Keratinocyte (primary cell): ENCODE measurements around the gene SWT1. TPM values are rescaled to one million over a fixed set of nuclear protein-coding genes. Genes with fewer than 3 reads are reported as not detected.

Source experiments
- DNase-seq: peaks from one replicate; pipeline ENCODE4 v3.0.0-alpha.2; 2011; ENCODE audit warnings: low read depth, missing footprints, low spot score
- FAIRE-seq: peaks from 2 replicates; lab custom pipeline; 2011; peaks lifted over from hg19 to GRCh38; lab: Jason Lieb, UNC
- H2AFZ ChIP-seq: 2 replicates; pipeline ENCODE4 v1.6.0; 2012; ENCODE audit warnings: low read length, control low read depth, inconsistent platforms; ENCODE audit not compliant: control insufficient read depth
- H3K27ac ChIP-seq: 2 replicates; pipeline ENCODE4 v1.5.1; 2011; ENCODE audit warnings: low read length; ENCODE audit not compliant: control insufficient read depth, insufficient read depth
- H3K27me3 ChIP-seq: 3 replicates; pipeline ENCODE4 v1.6.0; 2011; ENCODE audit warnings: low read length; ENCODE audit not compliant: control insufficient read depth, insufficient read depth; ENCODE audit errors: extremely low read depth
- H3K36me3 ChIP-seq, 2 experiments: 2 replicates in 1 of 2; 3 replicates in 1 of 2; pipeline ENCODE4 v1.5.1; 2011; ENCODE audit warnings: low read length in 2 of 2, mild to moderate bottlenecking in 1 of 2; ENCODE audit not compliant: control insufficient read depth in 2 of 2, insufficient read depth in 2 of 2; ENCODE audit errors: extremely low read depth in 1 of 2
- H3K4me1 ChIP-seq: 3 replicates; pipeline ENCODE4 v1.5.1; 2011; ENCODE audit warnings: low read length; ENCODE audit not compliant: control insufficient read depth, insufficient read depth; ENCODE audit errors: extremely low read depth
- H3K4me2 ChIP-seq: 3 replicates; pipeline ENCODE4 v1.6.0; 2011; ENCODE audit warnings: low read depth, low read length; ENCODE audit not compliant: control insufficient read depth, insufficient read depth; ENCODE audit errors: extremely low read depth
- H3K4me3 ChIP-seq, 3 experiments: fragments of 200-600 bp in 1 of 3; sonication (generic) in 1 of 3; 2 replicates in 2 of 3; 3 replicates in 1 of 3; pipeline ENCODE4 v1.5.1; 2011 to 2016; ENCODE audit warnings: low read length in 3 of 3, mild to moderate bottlenecking in 3 of 3, control low read depth in 2 of 3, inconsistent platforms in 1 of 3, low read depth in 1 of 3, mixed read lengths in 1 of 3, mixed run types in 1 of 3, moderate library complexity in 1 of 3; ENCODE audit not compliant: control insufficient read depth in 2 of 3, insufficient read depth in 2 of 3; ENCODE audit errors: extremely low read depth in 1 of 3
- H3K79me2 ChIP-seq: 2 replicates; pipeline ENCODE4 v1.6.0; 2012; ENCODE audit warnings: low read length; ENCODE audit not compliant: control insufficient read depth, insufficient read depth
- H3K9ac ChIP-seq: 3 replicates; pipeline ENCODE4 v1.6.0; 2011; ENCODE audit warnings: low read length; ENCODE audit not compliant: control insufficient read depth, insufficient read depth; ENCODE audit errors: extremely low read depth
- H3K9me1 ChIP-seq: 3 replicates; pipeline ENCODE4 v1.6.0; 2011; ENCODE audit warnings: low read length; ENCODE audit not compliant: control insufficient read depth, insufficient read depth; ENCODE audit errors: extremely low read depth
- H3K9me3 ChIP-seq: 2 replicates; pipeline ENCODE4 v1.5.1; 2012; ENCODE audit warnings: low read depth, low read length; ENCODE audit not compliant: control insufficient read depth
- H4K20me1 ChIP-seq: 3 replicates; pipeline ENCODE4 v1.6.0; 2011; ENCODE audit warnings: low read length; ENCODE audit not compliant: control insufficient read depth, insufficient read depth; ENCODE audit errors: extremely low read depth
- EZH2 ChIP-seq: IDR thresholded peaks from one replicate; pipeline ENCODE4 v1.6.1; 2012; ENCODE audit warnings: inconsistent platforms, mild to moderate bottlenecking, low read length, moderate library complexity
- dilution Hi-C: fragments of 300-500 bp; cut with MboI; formaldehyde crosslinking; loops from one replicate; pipeline ENCODE4 v1.7.0; 2020; ENCODE audit warnings: low sequenced_read_pairs; ENCODE audit not compliant: extremely low pct_ligation_motif_present
- polyA plus RNA-seq, 5 experiments: library from polyadenylated mRNA; depleted of rRNA in 3 of 5; stranded (reverse) in 3 of 5; stranded (forward) in 1 of 5; unstranded in 1 of 5; fragments of >200 nt; gene quantifications; 1 replicate in 1 of 5; 2 replicates in 3 of 5; 3 replicates in 1 of 5; pipeline versions ENCODE4 v1.2.1 to v1.2.3, GENCODE V29; 2011 to 2012; ENCODE audit warnings: missing spikeins in 2 of 5, low read depth in 1 of 5, low replicate concordance in 1 of 5
- TF ChIP-seq, protein P1 (sequence below), 3 experiments: IDR thresholded peaks in 1 of 3; conservative IDR thresholded peaks in 1 of 3; optimal IDR thresholded peaks in 1 of 3; 2 replicates in 2 of 3; 3 replicates in 1 of 3; pipeline versions ENCODE3 to v1.5.1; 2011; ENCODE audit warnings: low read length in 3 of 3, mild to moderate bottlenecking in 3 of 3, moderate library complexity in 2 of 3, control low read depth in 1 of 3, inconsistent platforms in 1 of 3; ENCODE audit not compliant: insufficient read depth in 2 of 3; ENCODE audit errors: extremely low read depth in 1 of 3

The SWT1 gene
- polyA plus RNA-seq, 1 donor (not counting 4 experiments of a cell fraction or from before 2014, with no cell fraction given), result 2.9 TPM

DNA sequence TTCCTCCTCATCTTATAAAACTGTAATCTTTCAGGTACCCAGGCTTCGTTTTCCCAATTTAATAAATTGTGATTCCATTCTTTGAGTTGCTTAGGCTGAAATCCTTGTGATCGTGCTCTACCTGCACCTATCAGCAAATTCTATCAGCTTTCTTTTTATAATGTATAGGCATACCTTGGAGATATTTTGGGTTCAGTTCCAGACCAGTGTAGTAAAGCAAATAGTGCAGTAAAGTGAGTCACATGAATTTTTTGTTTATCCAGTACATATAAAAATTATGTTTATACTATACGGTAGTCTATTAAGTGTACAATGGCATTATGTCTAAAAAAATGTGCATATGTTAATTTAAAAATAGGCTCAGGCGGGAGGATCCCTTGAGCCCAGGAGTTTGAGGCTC, 5.5 kb downstream of the SWT1 start:
- FAIRE-seq, result no peak
- no peaks in the 10 kb centered on the region for H3K9me3 ChIP-seq
- no peaks in the 10 kb centered on the region for H3K4me1 ChIP-seq
- H2AFZ ChIP-seq, result no peak overlapping the region
- H3K27ac ChIP-seq, result no peak overlapping the region
- peaks cover 3% of the 10 kb centered on the region for H3K79me2 ChIP-seq
- no peak for DNase-seq
- dilution Hi-C loops, result no loop called here
- H3K9me1 ChIP-seq, result no peaks in the 10 kb centered on the region
- no peak overlapping the region for H3K4me3 ChIP-seq
- no peaks in the 10 kb centered on the region for H4K20me1 ChIP-seq
- peaks cover 0 to 3% of the 10 kb centered on the region in 2 experiments for H3K36me3 ChIP-seq
- no peak overlapping the region for H3K9ac ChIP-seq
- no peak overlapping the region for H3K4me2 ChIP-seq
- no peaks in the 10 kb centered on the region for H3K27me3 ChIP-seq
- no peak for TF ChIP-seq EZH2
- TF ChIP-seq, protein P1, sequence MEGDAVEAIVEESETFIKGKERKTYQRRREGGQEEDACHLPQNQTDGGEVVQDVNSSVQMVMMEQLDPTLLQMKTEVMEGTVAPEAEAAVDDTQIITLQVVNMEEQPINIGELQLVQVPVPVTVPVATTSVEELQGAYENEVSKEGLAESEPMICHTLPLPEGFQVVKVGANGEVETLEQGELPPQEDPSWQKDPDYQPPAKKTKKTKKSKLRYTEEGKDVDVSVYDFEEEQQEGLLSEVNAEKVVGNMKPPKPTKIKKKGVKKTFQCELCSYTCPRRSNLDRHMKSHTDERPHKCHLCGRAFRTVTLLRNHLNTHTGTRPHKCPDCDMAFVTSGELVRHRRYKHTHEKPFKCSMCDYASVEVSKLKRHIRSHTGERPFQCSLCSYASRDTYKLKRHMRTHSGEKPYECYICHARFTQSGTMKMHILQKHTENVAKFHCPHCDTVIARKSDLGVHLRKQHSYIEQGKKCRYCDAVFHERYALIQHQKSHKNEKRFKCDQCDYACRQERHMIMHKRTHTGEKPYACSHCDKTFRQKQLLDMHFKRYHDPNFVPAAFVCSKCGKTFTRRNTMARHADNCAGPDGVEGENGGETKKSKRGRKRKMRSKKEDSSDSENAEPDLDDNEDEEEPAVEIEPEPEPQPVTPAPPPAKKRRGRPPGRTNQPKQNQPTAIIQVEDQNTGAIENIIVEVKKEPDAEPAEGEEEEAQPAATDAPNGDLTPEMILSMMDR (optimal IDR thresholded peaks at IDR 0.05 in 1 of 3, IDR thresholded peaks at IDR 0.05 in 1 of 3, conservative IDR thresholded peaks at IDR 0.05 in 1 of 3; ENCODE audit: extremely low read depth in 1 of 3, insufficient read depth in 2 of 3, low read length in 3 of 3), result no peak

DNA sequence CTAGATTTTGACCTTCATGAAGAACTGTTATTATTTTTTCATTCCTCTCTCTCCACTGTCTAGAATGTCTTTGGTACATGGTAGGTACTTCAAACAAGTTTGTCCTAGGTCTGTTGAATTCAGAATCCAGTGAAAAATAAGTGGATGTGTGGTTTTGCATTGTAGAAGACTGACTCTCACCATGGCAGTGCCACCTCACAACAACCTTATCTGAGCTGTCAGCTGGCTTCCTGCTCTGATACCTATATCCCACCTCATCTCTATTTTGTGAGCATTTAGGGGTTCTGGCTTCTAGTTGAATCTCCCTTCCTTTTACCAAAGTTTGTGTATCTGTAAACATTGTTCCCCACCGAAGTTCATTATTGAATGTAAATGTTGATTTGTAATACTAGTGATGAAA, 9.1 kb downstream of the SWT1 start:
- Histone ChIP-seq H2AFZ (no peak overlapping the region), H3K9me1 (no peaks in the 10 kb centered on the region), H3K79me2 (no peaks in the 10 kb centered on the region), H3K4me1 (no peaks in the 10 kb centered on the region), H3K9ac (no peak overlapping the region), H3K27me3 (no peaks in the 10 kb centered on the region), H4K20me1 (no peaks in the 10 kb centered on the region), H3K36me3 (peaks cover 0 to 6% of the 10 kb centered on the region in 2 experiments), H3K9me3 (no peaks in the 10 kb centered on the region), H3K4me2 (no peak overlapping the region), H3K4me3 (no peak overlapping the region), H3K27ac (no peak overlapping the region)
- no peak for FAIRE-seq
- dilution Hi-C loops, result no loop called here
- DNase-seq, result no peak
- no peak for TF ChIP-seq EZH2
- TF ChIP-seq, protein P1 (optimal IDR thresholded peaks at IDR 0.05 in 1 of 3, IDR thresholded peaks at IDR 0.05 in 1 of 3, conservative IDR thresholded peaks at IDR 0.05 in 1 of 3; ENCODE audit: extremely low read depth in 1 of 3, insufficient read depth in 2 of 3, low read length in 3 of 3), result no peak
